Astrocyte of the spinal cord (primary cell): Measurements from ENCODE around the gene ENC1.
"Not testable (repeated sequence)": the region's sequence is repeated elsewhere in the genome, so short reads cannot be mapped to it uniquely, and the experiment has no call there.

Experiments
- DNase-seq: peaks from one replicate; pipeline ENCODE4 v3.0.0; 2011; ENCODE audit warnings: low read depth, low spot score
- H3K4me3 ChIP-seq: 2 replicates; pipeline ENCODE4 v1.5.1; 2011; ENCODE audit warnings: low read depth, mild to moderate bottlenecking, low read length, moderate library complexity
- in situ Hi-C: cut with HindIII; loops from 2 replicates; pipeline ENCODE4 v1.10.0; 2017; ENCODE audit warnings: low sequenced_read_pairs
- TF ChIP-seq, protein P1 (sequence below): IDR thresholded peaks from 2 replicates; pipeline ENCODE4 v1.5.1; 2012; ENCODE audit warnings: low read depth, mild to moderate bottlenecking, low read length, inconsistent platforms

Gene ENC1

DNA sequence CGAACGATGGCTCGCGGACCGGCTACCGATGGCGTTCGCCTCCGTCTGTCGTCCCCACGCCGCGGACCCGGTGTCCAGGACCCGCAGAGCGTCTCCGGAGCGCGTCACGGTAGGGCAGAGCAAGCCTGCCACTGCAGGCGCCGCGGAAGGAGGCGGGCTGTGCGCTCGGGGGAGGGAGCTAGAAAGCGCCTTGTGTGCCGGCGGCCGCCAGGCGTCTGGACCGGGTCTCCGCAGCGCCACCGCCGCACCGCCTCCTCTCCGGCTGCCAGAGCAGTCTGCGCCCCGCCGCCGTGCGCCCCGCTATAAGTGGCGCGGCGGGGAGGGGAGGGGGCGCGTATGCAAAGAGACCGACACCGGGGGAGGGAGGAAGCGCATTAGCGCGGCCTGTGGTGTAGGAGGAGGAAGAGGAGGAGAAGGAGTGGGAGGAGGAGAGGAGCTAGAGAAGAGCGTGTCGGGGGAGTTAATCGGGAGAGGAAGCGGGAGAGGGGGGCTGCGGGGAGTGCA lies at the start of gene ENC1:
Gene ENC1, minus strand, starts transcription at position 279 of the 504 bp plus-strand sequence. CDS start 4,243 bp downstream, outside the sequence.
- H3K4me3 ChIP-seq, result peak within 1 kb of the TSS; percentile 98
- in situ Hi-C loops, result no loop called here
- TF ChIP-seq, protein P1, sequence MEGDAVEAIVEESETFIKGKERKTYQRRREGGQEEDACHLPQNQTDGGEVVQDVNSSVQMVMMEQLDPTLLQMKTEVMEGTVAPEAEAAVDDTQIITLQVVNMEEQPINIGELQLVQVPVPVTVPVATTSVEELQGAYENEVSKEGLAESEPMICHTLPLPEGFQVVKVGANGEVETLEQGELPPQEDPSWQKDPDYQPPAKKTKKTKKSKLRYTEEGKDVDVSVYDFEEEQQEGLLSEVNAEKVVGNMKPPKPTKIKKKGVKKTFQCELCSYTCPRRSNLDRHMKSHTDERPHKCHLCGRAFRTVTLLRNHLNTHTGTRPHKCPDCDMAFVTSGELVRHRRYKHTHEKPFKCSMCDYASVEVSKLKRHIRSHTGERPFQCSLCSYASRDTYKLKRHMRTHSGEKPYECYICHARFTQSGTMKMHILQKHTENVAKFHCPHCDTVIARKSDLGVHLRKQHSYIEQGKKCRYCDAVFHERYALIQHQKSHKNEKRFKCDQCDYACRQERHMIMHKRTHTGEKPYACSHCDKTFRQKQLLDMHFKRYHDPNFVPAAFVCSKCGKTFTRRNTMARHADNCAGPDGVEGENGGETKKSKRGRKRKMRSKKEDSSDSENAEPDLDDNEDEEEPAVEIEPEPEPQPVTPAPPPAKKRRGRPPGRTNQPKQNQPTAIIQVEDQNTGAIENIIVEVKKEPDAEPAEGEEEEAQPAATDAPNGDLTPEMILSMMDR, result peak; percentile 43
- peak; percentile 97 for DNase-seq

- TF ChIP-seq, protein P1, result no peak
- in situ Hi-C loops, result no loop called here
- no peak for DNase-seq
- no peak overlapping the region for H3K4me3 ChIP-seq
These were observed 46.6 kb upstream of the ENC1 start for GRCh38 chr5:74686962-74687751.

DNA sequence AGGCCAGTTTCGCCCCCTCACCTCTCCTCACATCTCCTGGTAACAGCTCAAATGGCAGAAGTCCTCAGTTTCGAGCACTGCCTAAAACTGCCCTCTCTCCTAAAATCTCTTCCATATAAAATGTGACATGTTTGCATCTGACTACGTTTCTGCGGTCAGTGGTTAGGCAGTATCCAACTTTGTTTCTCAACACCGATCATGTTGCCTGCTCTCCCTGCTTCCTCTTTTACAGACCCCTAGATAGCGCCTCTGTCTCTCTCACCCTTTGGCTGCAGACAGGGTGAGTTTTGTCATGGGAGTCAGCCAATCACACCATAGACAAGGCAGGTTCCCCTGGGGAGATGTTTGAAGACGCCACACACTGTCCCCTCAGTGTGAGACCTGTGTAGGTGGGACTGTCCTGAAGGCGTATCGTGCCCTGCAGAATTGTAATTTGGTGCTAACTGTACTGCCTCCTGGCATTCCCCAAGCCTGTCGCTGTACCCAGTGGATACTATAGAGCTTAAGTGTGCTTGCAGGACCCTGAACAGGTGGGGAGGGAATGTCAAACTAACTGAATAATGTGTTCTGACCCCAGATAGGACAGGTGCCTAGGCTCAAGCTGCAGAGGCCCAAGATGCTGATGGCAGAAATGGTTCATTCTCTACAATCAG lies 45.6 kb upstream of the ENC1 start:
- DNase-seq, result no peak
- peak overlapping the region; percentile 83 for H3K4me3 ChIP-seq
- in situ Hi-C loops, result no loop called here
- TF ChIP-seq, protein P1, result no peak

- peak within 1 kb of the TSS; percentile 83 for H3K4me3 ChIP-seq
- peak; percentile 83 for DNase-seq
- TF ChIP-seq, protein P1, result no peak
- in situ Hi-C loops, result no loop called here
These were observed 44.6 kb upstream of the ENC1 start, which contains the start of gene HEXB for GRCh38 chr5:74684900-74685851. Gene HEXB, plus strand, starts transcription at chr5:74685233. Its CDS starts 28 bp downstream, at chr5:74685261.

DNA sequence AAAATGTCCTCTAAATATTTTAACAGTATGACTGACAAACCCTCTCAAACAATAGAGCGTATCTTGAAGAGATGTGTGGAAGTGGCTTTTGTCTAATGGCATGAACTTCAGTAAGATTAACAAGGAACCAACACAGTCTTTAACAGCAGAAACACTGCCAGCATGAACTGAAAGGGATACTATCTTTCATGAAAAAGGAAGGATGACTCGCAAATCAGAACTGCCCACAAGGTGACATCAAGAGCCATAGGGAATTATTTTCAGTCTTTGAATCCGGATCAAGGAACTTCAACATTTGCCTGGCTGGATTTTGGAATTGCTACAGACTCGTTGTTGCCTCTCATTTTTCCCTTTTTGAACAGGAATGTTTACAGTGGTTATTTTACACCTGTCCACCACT lies 39.4 kb upstream of the ENC1 start:
- H3K4me3 ChIP-seq, result no peak overlapping the region
- TF ChIP-seq, protein P1, result no peak
- in situ Hi-C loops, result no loop called here
- no peak for DNase-seq

GRCh38 chr5:74679300-74679699 lies 38.8 kb upstream of the ENC1 start:
- in situ Hi-C loops, result not testable (repeated sequence)

GRCh38 chr5:74678123-74678522 lies 37.6 kb upstream of the ENC1 start:
- H3K4me3 ChIP-seq, in situ Hi-C loops, DNase-seq: not testable (repeated sequence)

More at GRCh38 chr5:74679300-74679699, 38.8 kb upstream of the ENC1 start:
- H3K4me3 ChIP-seq, DNase-seq: not testable (repeated sequence)

DNA sequence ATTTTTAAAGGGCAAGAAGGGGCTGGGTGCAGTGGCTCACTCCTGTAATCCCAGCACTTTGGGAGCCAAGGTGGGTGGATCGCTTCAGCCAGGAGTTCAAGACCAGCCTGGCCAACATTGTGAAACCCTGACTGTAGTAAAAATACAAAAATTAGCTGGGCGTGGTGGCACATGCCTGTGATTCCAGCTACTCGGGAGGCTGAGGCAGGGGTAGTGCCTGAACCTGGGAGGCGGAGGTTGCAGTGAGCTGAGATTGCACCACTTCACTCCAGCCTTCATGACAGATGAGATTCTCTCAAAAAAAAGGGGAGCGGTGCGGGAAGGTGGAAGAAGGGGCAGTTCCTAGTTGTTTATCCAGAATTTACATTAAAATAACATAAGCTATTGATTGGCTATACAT lies 35.9 kb upstream of the ENC1 start:
- H3K4me3 ChIP-seq, DNase-seq, in situ Hi-C loops: not testable (repeated sequence)
